Activated CD4-positive, alpha-beta memory T cell treated with anti-CD3 and anti-CD28 coated beads, Interleukin-2, amount 10 ng/mL, durations not matched to agents 7 days and 5 days (primary cell): ENCODE data around the gene BEAN1. TPM values are rescaled to one million over a fixed set of nuclear protein-coding genes. Genes with fewer than 3 reads are reported as not detected.
"Not testable (repeated sequence)": the region's sequence is repeated elsewhere in the genome, so short reads cannot be mapped to it uniquely, and the experiment has no call there.

Experiments used
- CTCF ChIA-PET: fragments of 350-600 bp; sonication (Branson Sonifier 250); formaldehyde crosslinking; loops from one replicate; lab custom pipeline; 2021; ENCODE audit warnings: antibody characterized with exemption, inconsistent platforms; lab: Charles Lee
- POLR2A ChIA-PET: fragments of 350-600 bp; sonication (Branson Sonifier 250); formaldehyde crosslinking; loops from one replicate; lab custom pipeline; 2021; ENCODE audit warnings: antibody characterized with exemption; lab: Charles Lee
- DNase-seq: peaks from one replicate; pipeline ENCODE4 v3.0.0-alpha.2; 2020
- H3K27ac Mint-ChIP-seq: one replicate; pipeline ENCODE4 v1.8.0; 2021; ENCODE audit warnings: mild to moderate bottlenecking, mixed read lengths
- H3K27me3 Mint-ChIP-seq: one replicate; pipeline ENCODE4 v1.8.0; 2021; ENCODE audit warnings: mixed read lengths
- H3K36me3 Mint-ChIP-seq: one replicate; pipeline ENCODE4 v1.8.0; 2021; ENCODE audit warnings: low read depth, mixed read lengths
- H3K4me1 Mint-ChIP-seq: one replicate; pipeline ENCODE4 v1.8.0; 2021; ENCODE audit warnings: mixed read lengths
- H3K4me3 Mint-ChIP-seq: one replicate; pipeline ENCODE4 v1.8.0; 2021; ENCODE audit warnings: mild to moderate bottlenecking, mixed read lengths
- H3K9me3 Mint-ChIP-seq: one replicate; pipeline ENCODE4 v1.8.0; 2021; ENCODE audit warnings: mixed read lengths
- total RNA-seq, 2 experiments: library from RNA; stranded (reverse); gene quantifications; one replicate each; pipeline ENCODE4 v1.2.3, GENCODE V29; 2021

The BEAN1 gene
- total RNA-seq, 2 experiments from 2014 or later = not detected

DNA sequence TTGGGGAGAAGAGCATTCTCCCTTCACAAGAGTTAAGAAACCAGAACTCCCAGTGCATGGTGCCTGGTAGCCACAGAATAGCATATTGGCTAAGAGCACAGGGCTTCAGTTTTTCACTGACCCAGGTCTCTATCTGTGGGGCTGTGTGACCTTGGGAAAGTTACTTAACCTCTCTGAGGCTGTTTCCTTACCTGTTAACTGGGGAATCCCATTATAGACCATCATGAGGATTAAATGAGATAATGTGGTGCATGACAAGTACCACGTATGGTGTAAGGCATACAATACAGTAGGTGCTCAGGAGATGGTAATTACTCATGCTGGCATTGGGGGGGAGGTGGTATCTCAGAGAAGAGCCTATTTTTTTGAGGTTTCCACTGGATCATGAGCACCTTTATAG lies 33.6 kb downstream of the BEAN1 start:
- no peaks in the 10 kb centered on the region for H3K4me1 Mint-ChIP-seq
- no peak overlapping the region for H3K27ac Mint-ChIP-seq
- no peak for DNase-seq
- H3K36me3 Mint-ChIP-seq = no peaks in the 10 kb centered on the region
- H3K9me3 Mint-ChIP-seq = no peaks in the 10 kb centered on the region
- H3K4me3 Mint-ChIP-seq = no peak overlapping the region
- POLR2A ChIA-PET = no interaction called here
- H3K27me3 Mint-ChIP-seq = peaks cover 54% of the 10 kb centered on the region
- CTCF ChIA-PET = no interaction called here

- H3K27me3 Mint-ChIP-seq = peaks cover 51% of the 10 kb centered on the region
- H3K27ac Mint-ChIP-seq = no peak overlapping the region
- H3K36me3 Mint-ChIP-seq = no peaks in the 10 kb centered on the region
- ChIA-PET POLR2A (no interaction called here), CTCF (no interaction called here)
- H3K4me3 Mint-ChIP-seq = no peak overlapping the region
- H3K4me1 Mint-ChIP-seq = no peaks in the 10 kb centered on the region
- no peak for DNase-seq
- no peaks in the 10 kb centered on the region for H3K9me3 Mint-ChIP-seq
Measured at GRCh38 chr16:66462912-66463311, 35.8 kb downstream of the BEAN1 start.

DNA sequence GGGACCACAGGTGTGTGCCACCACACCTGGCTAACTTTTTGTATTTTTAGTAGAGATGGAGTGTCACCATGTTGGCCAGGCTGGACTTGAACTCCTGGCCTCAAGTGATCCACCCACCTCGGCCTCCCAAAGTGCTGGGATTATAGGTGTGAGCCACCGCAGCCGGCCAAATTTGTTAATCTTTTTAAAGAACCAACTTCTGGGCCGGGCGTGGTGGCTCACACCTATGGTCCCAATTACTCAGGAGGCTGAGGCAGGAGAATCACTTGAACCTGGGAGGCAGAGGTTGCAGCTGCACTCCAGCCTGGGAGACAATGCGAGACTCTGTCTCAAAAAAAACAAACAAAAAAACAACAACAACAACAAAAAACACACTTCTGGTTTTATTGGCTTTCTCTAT lies 38.9 kb downstream of the BEAN1 start:
- H3K27ac Mint-ChIP-seq, POLR2A ChIA-PET, H3K4me1 Mint-ChIP-seq, H3K36me3 Mint-ChIP-seq, H3K9me3 Mint-ChIP-seq, CTCF ChIA-PET, DNase-seq, H3K4me3 Mint-ChIP-seq: not testable (repeated sequence)
- peaks cover 47% of the 10 kb centered on the region for H3K27me3 Mint-ChIP-seq

- DNase-seq, POLR2A ChIA-PET, H3K4me3 Mint-ChIP-seq, H3K27ac Mint-ChIP-seq, H3K36me3 Mint-ChIP-seq, CTCF ChIA-PET, H3K4me1 Mint-ChIP-seq, H3K9me3 Mint-ChIP-seq: not testable (repeated sequence)
- H3K27me3 Mint-ChIP-seq = peaks cover 44% of the 10 kb centered on the region
Measured at GRCh38 chr16:66466636-66467035, 39.5 kb downstream of the BEAN1 start.

- H3K4me1 Mint-ChIP-seq = no peaks in the 10 kb centered on the region
- H3K4me3 Mint-ChIP-seq = no peak overlapping the region
- H3K27ac Mint-ChIP-seq = no peak overlapping the region
- ChIA-PET POLR2A (no interaction called here), CTCF (interaction anchor here (0.9 kb wide), 1 partner anchor 56 kb away, joined by 3 read pairs; no protein-coding TSS in a partner anchor)
- H3K9me3 Mint-ChIP-seq = no peaks in the 10 kb centered on the region
- H3K36me3 Mint-ChIP-seq = no peaks in the 10 kb centered on the region
- peaks cover 35% of the 10 kb centered on the region for H3K27me3 Mint-ChIP-seq
- no peak for DNase-seq
Measured at GRCh38 chr16:66467611-66468010, 40.5 kb downstream of the BEAN1 start.

DNA sequence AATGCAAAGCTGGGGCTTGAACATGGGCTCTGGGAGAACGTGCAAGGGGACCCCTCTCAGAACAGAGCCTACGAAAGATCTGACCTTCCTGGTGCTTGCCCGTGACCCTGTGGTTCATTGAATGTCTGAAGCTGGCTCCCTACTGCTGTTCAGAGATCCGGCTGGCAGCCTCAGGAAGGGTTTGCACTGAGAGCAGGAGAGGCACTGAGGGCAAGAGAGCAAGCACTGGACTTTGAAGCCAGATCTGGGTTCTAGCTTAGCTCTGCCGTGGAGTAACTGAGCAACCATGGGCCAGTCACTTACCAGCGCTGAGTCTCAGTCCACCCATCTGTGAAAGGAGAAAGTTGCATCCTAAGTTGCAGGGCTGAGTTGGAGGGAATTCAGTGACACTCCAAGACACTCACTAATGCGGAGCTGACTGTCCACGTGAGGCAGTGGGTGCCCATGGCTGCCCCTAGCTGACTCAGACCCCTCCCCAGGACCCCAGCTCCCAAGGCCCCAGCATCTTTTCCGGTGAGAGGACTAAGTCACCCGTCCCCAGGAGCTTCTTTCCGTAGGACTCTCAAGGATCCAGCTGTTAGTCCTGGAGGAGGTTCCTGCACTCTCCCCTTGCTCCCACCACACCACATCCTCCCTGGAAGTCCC lies 41.3 kb downstream of the BEAN1 start:
- H3K27me3 Mint-ChIP-seq = peaks cover 27% of the 10 kb centered on the region
- no peak overlapping the region for H3K4me3 Mint-ChIP-seq
- POLR2A ChIA-PET = no interaction called here
- no peak for DNase-seq
- no peaks in the 10 kb centered on the region for H3K36me3 Mint-ChIP-seq
- H3K4me1 Mint-ChIP-seq = no peaks in the 10 kb centered on the region
- CTCF ChIA-PET = interaction anchor here (0.6 to 1.1 kb wide), 5 partner anchors 10 to 63 kb away, joined by 3 to 5 read pairs (median 3); no protein-coding TSS in a partner anchor
- no peak overlapping the region for H3K27ac Mint-ChIP-seq
- H3K9me3 Mint-ChIP-seq = no peaks in the 10 kb centered on the region

GRCh38 chr16:66469291-66469946 lies 42.3 kb downstream of the BEAN1 start:
- CTCF ChIA-PET = interaction anchor here (0.6 to 1.0 kb wide), 2 partner anchors 9 to 14 kb away, joined by 3 to 5 read pairs; no protein-coding TSS in a partner anchor
- H3K27me3 Mint-ChIP-seq = peaks cover 24% of the 10 kb centered on the region
- no peaks in the 10 kb centered on the region for H3K9me3 Mint-ChIP-seq
- POLR2A ChIA-PET = no interaction called here
- peaks cover 7% of the 10 kb centered on the region for H3K4me1 Mint-ChIP-seq
- no peak for DNase-seq
- no peak overlapping the region for H3K4me3 Mint-ChIP-seq
- no peak overlapping the region for H3K27ac Mint-ChIP-seq
- H3K36me3 Mint-ChIP-seq = no peaks in the 10 kb centered on the region

DNA sequence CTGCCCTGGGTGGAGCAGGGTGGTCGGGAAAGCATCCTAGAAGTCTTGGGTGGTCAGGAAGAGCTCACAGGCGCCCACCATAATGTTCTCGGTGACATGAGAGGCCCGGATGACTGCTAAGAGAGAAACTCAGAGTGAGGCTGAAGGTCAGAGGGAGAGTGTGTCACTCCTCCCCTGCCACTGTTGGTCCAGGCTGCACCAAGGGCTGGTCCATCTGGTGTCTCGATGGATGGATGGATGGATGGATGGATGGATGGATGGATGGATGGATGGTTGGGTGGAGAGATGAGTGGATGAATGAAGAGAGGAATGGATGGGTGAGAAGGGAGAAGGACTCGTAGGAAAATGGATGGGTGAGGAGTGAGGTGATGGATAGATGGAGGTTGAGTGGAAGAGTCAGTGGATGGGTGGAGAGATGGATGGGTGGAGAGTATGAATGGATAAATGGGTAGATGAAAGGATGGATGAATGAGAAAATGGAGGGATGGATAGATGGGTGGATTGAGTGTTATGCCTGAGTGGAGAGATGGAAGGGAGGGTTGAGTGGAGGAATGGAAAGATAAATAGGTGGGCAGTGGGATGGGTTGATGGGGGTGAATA lies 43.0 kb downstream of the BEAN1 start:
- H3K27me3 Mint-ChIP-seq = peaks cover 22% of the 10 kb centered on the region
- ChIA-PET CTCF (no interaction called here), POLR2A (no interaction called here)
- H3K36me3 Mint-ChIP-seq = no peaks in the 10 kb centered on the region
- no peak overlapping the region for H3K27ac Mint-ChIP-seq
- H3K9me3 Mint-ChIP-seq = no peaks in the 10 kb centered on the region
- peaks cover 12% of the 10 kb centered on the region for H3K4me1 Mint-ChIP-seq
- no peak for DNase-seq
- no peak overlapping the region for H3K4me3 Mint-ChIP-seq

- H3K27ac Mint-ChIP-seq = no peak overlapping the region
- no peaks in the 10 kb centered on the region for H3K9me3 Mint-ChIP-seq
- H3K27me3 Mint-ChIP-seq = peaks cover 17% of the 10 kb centered on the region
- no peaks in the 10 kb centered on the region for H3K36me3 Mint-ChIP-seq
- CTCF ChIA-PET = no interaction called here
- DNase-seq = no peak
- POLR2A ChIA-PET = no interaction called here
- H3K4me1 Mint-ChIP-seq = peaks cover 16% of the 10 kb centered on the region
- no peak overlapping the region for H3K4me3 Mint-ChIP-seq
Measured at GRCh38 chr16:66470556-66470955, 43.5 kb downstream of the BEAN1 start.

- ChIA-PET CTCF (no interaction called here), POLR2A (no interaction called here)
- Mint-ChIP-seq H3K4me3 (no peak overlapping the region), H3K9me3 (no peaks in the 10 kb centered on the region), H3K27me3 (peaks cover 14% of the 10 kb centered on the region), H3K36me3 (no peaks in the 10 kb centered on the region), H3K4me1 (peaks cover 20% of the 10 kb centered on the region), H3K27ac (no peak overlapping the region)
- no peak for DNase-seq
Measured at GRCh38 chr16:66471264-66471663, 44.2 kb downstream of the BEAN1 start.

GRCh38 chr16:66471716-66472393 lies 44.8 kb downstream of the BEAN1 start:
- no peak for DNase-seq
- H3K27ac Mint-ChIP-seq = no peak overlapping the region
- H3K4me3 Mint-ChIP-seq = no peak overlapping the region
- POLR2A ChIA-PET = no interaction called here
- peaks cover 13% of the 10 kb centered on the region for H3K27me3 Mint-ChIP-seq
- peaks cover 22% of the 10 kb centered on the region for H3K4me1 Mint-ChIP-seq
- H3K36me3 Mint-ChIP-seq = no peaks in the 10 kb centered on the region
- CTCF ChIA-PET = no interaction called here
- H3K9me3 Mint-ChIP-seq = no peaks in the 10 kb centered on the region

- Mint-ChIP-seq H3K4me3 (no peak overlapping the region), H3K27ac (no peak overlapping the region), H3K9me3 (no peaks in the 10 kb centered on the region), H3K4me1 (peaks cover 30% of the 10 kb centered on the region), H3K27me3 (peaks cover 11% of the 10 kb centered on the region), H3K36me3 (no peaks in the 10 kb centered on the region)
- ChIA-PET POLR2A (no interaction called here), CTCF (interaction anchor here (1.2 to 5.2 kb wide), 2 partner anchors 9 to 67 kb away, joined by 3 to 49 read pairs; no protein-coding TSS in a partner anchor)
- DNase-seq = no peak
Measured at GRCh38 chr16:66473051-66473571, 46.0 kb downstream of the BEAN1 start.
